ENCODE measurements around the gene SORCS2. TPM values are rescaled to one million over a fixed set of nuclear protein-coding genes. Genes with fewer than 3 reads are reported as not detected.
A peak's percentile ranks its signal among the peaks of the same experiment; 100 is the strongest.

Gene SORCS2
- total and polyA plus RNA-seq, 2 of the 13 experiments (the other 11 are each of a cell fraction or from before 2014, with no cell fraction given), result 0.82 to 1.0 TPM

DNA sequence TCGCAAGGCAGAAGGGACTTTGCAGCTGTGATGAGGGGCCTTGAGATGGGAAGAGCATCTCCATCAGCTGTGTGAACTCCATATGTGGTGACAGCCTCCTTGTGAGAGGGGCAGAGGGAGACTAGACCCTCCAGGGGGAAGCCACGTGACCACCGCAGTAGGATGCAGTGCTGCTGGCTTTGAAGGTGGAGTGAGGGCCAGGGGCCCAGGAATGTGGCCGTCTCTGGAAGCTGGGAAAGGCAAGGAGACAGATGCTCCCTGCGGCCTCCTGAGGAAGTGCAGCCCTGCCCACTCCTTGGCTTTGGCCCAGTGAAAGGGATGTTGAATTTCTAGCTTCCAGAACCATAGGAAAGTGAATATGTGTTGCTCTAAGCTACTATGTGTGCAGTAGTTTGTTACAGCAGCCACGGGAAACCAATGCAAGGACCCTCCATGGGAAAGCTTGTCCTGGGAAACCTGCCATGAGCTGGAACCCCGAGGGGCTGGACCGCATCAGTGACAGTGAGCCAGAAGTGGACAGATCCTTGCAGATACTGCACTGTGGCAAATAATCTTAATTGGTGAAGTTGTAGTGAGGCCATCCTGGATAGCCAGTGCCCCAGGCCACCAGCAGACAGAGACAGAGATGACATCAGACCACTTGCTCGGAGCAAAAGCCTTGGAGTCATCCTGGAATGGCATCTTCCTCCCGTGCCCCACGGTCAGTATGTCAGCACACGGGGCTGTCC, 35.4 kb upstream of the SORCS2 start:
- no peaks in the 10 kb centered on the region for H3K9me3 ChIP-seq (ENCODE audit: low read length)
- peak overlapping the region in 1 of 3 experiments; percentile 19; a peak in 1 of 6 replicates for H3K4me3 ChIP-seq (replicated peaks in 1 of 3; ENCODE audit: insufficient read depth in 1 of 3, low read depth in 2 of 3, low read length in 3 of 3)
- no peaks in the 10 kb centered on the region for H3K79me2 ChIP-seq (ENCODE audit: insufficient read depth, low read length)
- peaks cover 8 to 29% of the 10 kb centered on the region in 2 experiments; a peak in 4 of 5 replicates for H3K27me3 ChIP-seq (ENCODE audit: control insufficient read depth in 1 of 2, insufficient read depth in 2 of 2, low read length in 2 of 2)
- in situ Hi-C loops (cut with HindIII; ENCODE audit: extremely low pct_ligation_motif_present, low pct_unique_long_range_greater_than_20kb), result no loop called here
- TF ChIP-seq HNF1A (IDR thresholded peaks at IDR 0.05; ENCODE audit: low read depth) (no peak), HNF1A (CRISPR knock-in tag; IDR thresholded peaks at IDR 0.05; ENCODE audit: borderline replicate concordance) (0 out of 2 replicates have a peak, but pooled peaks have one; percentile 15), FIP1L1 (IDR thresholded peaks at IDR 0.05; ENCODE audit: borderline replicate concordance, insufficient read depth, low read depth, low read length) (no peak)
- 60% methylated on average over 9 of the region's 12 CpGs for WGBS (ENCODE audit: low lambda C conversion rate)
- intact Hi-C loops (cut with micrococcal nuclease; ENCODE audit: unreplicated experiment), result no loop called here
- H4K20me1 ChIP-seq (ENCODE audit: insufficient read depth, low read length), result no peaks in the 10 kb centered on the region
- ATAC-seq (peak; percentile 50), FAIRE-seq (no peak), DNase-seq (ENCODE audit: low spot score) (no peak)
- peaks cover 50% of the 10 kb centered on the region for H3K4me1 ChIP-seq (ENCODE audit: insufficient read depth, low read length)
- CTCF ChIA-PET (ENCODE audit: low intra/inter-chr PET ratio, low total read pairs), result no interaction called here
- H2AFZ ChIP-seq (ENCODE audit: low read length), result no peak overlapping the region
- no TSS peak for BruUV-seq (replicated peaks)
- no peak overlapping the region for H3K9ac ChIP-seq (ENCODE audit: insufficient read depth, low read depth, low read length)
- H3K36me3 ChIP-seq (replicated peaks in 1 of 2; ENCODE audit: control insufficient read depth in 1 of 2, insufficient read depth in 2 of 2, low read length in 2 of 2), result no peaks in the 10 kb centered on the region
- no peak overlapping the region for H3K4me2 ChIP-seq (ENCODE audit: low read depth, low read length)
- no peak overlapping the region for H3K27ac ChIP-seq (ENCODE audit: extremely low read length, insufficient read depth, low read length)
- POLR2A ChIA-PET, result no interaction called here
